Right lung (tissue), 5 donors: ENCODE measurements around the gene NVL. TPM values are rescaled to one million over a fixed set of nuclear protein-coding genes. Genes with fewer than 3 reads are reported as not detected.
A peak's percentile ranks its signal among the peaks of the same experiment; 100 is the strongest.

Experiments
- DNase-seq, 2 donors: peaks; one replicate each; pipeline ENCODE4 v3.0.0-alpha.2; 2013
- polyA plus RNA-seq, 5 donors: library from polyadenylated mRNA; unstranded; fragments of 120-200 nt; gene quantifications; one replicate each; pipeline versions ENCODE4 v1.2.1 to v1.2.3, GENCODE V29; 2013; ENCODE audit warnings: inconsistent platforms in 1 of 5, low replicate concordance in 1 of 5; ENCODE audit not compliant: insufficient read length in 5 of 5, insufficient read depth in 1 of 5

NVL gene
- polyA plus RNA-seq, 5 donors = 36.4 to 47.3 (median 43.1) TPM

DNA sequence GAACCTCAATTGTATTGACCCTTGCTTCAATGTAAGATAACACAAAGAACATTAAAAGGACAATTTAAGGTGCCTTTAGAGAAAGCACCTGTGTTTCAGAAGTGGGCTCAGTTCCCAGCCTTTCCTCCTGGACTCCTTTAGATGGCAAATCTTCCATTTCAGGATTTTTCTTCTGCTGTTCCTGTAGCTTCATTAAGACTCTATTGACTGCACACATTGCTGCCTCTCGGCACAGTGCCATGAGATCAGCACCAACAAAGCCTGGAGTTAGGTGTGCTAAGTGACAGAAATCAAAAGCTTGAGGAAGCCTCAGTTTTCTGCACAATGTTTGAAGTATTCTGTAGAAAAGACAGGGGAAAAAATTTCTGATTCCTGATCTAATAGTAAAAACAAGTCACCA, 40.6 kb downstream of the NVL start:
- no peak for DNase-seq

DNA sequence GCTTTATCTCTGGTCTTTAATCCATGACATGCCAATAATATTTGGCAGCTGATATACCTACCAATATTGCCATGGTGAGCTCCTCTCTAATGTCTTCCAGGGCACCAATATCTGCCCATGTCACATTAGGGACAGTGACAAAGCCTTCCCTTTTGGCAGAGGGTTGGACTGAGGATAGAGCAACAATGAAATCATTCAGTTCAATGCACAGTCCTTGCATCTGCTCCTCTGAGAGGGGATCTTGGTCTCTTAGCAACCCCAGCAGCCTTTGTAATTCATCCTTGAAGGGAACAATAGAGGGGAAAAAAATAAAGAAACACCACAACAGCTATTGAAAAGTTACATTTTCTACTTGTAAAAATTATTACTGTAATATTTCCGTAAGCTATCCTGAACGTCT, 42.3 kb downstream of the NVL start:
- DNase-seq = no peak

DNA sequence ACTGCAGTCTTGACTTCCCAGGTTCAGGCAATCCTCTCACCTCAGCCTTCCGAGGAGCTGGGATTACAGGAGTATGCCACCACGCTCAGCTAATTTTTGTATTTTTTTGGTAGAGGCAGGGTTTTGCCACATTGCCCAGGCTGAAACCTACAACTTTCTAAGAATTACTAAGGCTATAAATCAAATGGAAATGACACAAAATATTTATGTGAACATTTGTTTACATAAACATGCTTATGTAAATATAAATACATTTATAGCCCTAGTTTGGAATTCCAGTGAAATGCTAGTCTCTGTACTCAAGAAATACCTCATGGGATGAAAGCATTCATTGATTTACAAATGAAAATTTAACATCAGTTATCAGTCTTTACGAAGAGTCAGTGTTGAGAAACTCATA, 47.8 kb downstream of the NVL start:
- DNase-seq = no peak

DNA sequence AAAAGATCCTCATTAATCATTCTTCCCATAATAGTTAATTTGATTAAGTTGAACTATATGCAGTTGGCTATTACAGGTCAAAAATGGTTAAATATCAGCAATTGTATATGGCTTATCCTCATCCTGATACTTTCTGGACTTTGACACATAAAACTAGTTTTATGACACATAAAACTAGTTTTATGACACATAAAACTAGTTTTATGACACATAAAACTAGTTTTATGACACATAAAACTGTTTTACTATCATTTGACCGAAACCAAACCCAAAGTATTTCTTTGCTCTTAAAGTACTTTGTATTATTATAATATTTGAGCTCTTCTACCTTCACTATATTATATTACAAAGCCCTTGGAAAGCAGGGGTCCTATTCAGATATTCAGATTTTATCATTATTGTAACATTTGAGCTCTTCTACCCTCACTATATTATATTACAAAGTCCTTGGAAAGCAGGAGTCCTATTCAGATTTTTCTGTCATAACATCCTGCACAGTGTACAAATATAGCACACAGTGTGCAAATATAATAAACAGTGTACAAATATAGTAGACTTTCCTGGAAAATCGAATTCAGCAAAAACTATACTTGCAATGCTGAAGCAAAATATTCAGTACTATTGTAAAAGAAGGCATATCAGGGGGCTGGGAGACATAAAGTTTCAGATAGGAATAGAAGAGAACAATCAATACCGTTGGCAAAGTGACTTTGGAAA, 53.0 kb downstream of the NVL start:
- no peak for DNase-seq

DNA sequence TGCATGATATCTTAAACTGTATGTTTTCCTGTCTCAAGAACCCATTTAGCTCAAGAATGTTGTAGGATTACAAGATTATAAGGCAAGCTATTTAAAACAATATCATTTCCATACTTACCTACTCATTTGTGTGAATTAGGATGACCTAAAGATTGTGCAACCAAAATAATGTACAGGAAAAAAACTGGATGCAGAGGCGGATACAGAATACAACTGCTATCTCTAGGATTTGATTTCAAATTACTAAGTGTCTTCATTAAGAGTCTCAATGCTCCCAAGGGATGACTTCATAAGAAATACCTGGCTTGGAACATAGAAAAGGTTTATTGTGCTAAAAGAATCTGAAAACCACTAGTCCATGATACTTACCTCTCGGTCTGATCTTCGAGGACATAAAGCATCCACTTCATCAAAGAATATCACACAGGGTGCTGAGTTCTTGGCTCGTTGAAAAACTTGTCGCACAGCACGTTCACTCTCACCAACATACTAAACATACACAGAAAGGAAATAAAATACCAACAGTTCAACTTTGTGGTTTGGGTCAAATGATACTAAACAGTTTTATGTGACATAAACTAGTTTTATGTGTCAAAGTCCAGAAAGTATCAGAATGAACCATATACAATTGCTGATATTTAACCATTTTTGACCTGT, 54.9 kb downstream of the NVL start:
- DNase-seq = no peak

DNA sequence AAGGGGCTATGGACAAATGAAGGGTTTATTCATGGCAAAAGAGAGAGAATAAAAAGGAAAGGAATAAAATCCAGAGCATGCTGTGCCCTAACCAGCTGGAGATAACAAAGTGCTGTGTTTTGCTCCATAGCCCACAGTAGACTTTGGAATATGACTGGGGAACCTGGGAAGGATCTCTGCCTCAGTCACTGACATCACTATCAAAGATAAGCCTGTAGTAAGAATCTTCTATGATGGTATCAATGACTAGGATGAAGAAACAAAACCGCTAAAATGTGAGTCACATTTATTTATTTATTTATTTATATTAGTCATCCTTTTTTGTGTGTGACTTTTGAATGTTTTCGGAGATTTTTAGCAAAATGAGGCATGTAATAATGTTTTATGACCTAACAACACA, 56.3 kb downstream of the NVL start:
- no peak for DNase-seq

DNA sequence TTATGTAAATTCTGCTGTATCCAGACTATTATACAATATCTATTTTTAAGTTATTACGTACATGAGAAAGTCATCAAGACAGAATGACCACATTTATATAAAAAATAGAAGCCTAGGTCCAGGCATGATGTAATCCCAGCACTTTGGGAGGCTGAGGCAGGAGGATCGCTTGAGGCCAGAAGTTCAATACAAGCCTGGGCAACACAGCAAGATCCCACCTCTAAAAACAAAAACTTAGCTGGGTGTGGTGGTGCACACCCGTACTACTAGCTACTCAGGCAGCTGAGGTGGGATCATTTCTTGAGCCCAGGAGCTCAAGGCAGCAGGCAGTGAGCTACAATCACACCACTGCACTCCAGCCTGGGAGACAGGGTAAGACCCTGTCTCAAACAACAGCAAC, 58.9 kb downstream of the NVL start:
- DNase-seq = no peak

DNA sequence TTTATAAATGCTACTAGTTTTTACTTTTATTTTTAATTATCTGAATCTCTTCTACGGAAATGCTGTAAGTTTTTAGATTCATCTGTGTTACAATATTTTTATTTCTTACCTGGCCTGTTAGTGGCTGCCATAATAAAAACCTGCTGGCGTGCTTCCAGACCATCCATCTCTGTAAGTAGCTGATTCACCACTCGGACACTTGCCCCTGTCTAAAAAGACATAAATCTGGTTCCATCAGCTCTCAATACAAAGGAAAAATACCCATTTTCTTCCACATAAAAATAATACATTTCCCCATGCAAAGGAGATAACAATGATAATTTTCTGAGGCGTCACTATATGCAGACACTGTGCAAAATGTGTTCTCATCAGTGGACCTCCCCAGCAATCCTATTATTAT, 62.0 kb downstream of the NVL start:
- no peak for DNase-seq

DNA sequence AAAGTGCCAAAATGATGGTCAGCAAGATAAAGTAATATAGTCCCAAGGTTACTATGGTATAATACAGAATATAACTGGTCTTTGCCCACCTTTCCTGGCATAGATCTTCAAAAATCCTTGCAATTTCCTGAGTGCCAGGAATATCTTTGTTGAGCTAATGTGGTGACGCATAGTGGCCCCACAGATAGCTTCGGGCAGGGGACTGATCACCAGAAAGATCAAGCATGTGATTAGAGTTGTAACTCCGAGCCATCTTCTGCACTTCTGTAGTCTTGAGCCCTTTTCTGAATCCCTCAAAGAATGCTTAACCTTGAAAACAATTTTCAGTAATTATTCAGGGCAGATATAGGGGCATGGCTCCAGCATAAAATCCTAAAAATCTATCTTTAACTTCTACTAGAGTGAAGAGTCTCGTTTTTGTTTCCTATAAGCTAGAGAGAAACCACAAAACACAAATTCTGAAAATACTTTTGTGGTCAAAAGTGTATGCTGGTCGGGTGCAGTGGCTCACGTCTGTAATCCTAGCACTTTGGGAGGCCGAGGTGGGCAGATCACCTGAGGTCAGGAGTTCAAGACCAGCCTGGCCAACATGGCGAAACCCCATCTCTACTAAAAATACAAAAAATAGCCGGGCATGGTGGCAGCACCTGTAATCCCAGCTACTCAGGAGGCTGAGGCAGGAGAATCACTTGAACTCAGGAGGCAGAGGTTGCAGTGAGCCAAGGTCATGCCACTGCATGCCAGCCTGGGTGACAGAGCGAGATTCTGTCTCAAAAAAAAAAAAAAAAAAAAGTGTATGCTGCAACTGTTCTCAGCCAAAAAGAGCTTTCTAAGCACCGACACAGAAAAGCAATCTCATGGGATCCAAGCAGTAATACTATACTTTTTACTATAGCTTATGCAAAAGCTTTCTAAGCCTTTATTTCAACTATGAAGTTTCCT, 62.8 kb downstream of the NVL start:
- no peak for DNase-seq

DNA sequence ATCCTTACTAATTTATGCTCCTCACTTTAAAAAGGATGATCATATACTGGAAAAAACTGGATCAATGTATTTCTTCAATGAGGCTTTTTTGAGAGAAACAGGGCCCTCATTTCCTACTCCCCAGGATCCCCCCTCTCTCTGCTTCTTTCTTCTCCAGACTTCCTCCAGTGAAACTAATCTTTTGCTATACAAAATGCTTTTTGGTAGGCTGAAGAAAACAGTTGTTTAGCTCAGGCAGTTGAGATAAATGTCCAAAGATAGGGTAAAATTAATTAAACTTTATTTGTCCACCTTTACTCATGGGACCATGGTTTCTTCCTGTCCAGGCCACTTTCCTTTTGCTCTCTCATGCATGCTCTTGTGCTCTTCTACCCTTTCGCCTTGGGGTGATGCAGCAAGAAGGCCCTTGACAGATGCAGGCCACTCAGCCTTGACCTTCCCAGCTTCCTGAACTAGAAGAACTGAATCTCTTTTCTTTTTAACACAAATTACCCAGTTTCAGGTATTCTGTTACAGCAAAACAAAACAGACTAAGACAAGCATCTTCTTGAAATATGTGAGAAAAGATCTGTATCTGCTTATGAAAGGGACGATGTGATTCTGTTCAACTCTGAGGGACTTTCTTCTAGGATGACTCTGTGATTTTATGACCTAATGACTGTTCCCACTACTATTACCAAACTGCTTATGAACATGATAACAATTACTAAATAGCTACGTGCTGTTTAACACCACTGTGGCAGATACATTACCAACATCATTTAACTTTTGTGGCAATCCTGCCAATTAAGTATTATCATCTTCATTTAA, 63.7 kb downstream of the NVL start:
- no peak for DNase-seq

DNA sequence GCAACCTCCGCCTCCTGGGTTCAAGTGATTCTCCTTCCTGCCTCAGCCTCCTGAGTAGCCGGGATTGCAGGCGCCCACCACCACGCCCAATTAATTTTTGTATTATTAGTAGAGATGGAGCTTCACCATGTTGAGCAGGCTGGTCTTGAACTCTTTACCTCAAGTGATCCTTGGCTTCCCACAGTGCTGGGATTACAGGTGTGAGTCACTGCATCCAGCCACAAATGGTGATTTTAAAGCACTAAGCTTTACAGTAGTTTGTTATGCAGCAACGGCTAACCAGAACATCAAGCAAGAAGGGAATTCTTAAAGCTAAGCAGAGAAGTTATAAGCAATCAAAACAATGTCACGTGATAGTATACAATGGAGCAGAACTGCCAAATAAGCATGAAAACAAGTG, 65.7 kb downstream of the NVL start:
- no peak for DNase-seq

DNA sequence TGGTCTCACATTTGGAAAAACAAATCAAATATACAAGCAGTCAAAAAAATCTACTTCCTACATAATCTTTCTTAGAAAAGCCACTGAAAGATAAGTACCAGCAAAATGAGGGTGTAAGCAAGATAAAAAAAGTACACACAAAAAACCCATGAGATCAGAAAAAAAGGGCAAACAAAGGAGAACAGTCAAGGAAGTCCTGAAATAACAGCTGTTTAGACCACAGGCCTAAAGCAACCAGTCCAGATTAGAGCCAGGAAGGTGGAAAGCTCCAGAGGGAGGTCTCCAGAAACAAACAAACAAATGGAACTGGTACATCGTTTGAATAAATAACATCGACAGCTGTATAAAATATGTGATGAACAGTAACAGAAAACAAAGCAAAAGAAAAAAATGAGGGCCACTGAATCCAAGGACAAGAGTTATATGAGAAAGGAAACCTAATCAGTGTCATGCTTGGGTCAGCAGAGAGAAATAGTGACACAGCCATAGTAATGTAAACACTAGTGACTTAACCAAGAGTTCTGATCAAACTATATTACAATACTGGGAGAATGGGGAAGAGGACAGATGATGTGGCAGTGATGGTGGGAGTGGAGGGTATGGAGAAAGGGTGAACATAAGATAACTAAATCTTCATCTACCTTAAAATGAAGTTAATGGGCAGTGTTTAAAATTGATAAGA, 67.5 kb downstream of the NVL start:
- DNase-seq = no peak

DNA sequence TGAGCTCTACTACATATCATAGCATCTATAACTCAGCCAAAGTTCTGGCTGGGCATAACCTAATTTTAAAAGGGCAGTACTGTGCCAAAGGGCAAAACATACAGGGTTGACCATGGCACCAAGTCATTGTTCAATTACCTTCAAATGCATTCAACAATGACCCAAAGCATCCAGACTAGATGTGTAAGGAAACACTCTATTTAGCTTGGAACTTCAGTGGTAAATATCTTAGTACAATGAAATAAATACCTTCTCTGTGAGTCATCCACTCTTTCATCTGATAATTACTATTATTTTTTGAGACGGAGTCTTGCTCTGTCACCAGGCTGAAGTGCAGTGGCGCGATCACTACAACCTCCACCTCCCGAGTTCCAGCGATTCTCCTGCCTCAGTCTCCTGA, 70.0 kb downstream of the NVL start:
- DNase-seq = no peak

DNA sequence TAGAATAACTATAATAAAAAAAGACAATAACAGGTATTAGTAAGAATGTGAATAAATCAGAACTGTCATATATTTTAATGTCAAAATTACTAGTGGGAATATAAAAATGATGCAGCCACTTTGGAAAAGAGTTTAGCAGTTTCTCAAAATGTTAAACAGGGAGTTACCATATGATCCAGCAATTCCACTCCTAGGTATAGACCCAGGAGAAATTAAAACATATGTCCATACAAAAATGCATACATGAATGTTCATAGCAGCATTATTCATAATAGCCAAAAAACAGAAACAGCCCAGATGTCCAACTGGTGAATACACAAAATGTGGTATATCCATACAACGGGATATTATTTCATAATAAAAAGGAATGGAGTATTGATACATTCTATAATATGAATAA, 71.6 kb downstream of the NVL start:
- no peak for DNase-seq

DNA sequence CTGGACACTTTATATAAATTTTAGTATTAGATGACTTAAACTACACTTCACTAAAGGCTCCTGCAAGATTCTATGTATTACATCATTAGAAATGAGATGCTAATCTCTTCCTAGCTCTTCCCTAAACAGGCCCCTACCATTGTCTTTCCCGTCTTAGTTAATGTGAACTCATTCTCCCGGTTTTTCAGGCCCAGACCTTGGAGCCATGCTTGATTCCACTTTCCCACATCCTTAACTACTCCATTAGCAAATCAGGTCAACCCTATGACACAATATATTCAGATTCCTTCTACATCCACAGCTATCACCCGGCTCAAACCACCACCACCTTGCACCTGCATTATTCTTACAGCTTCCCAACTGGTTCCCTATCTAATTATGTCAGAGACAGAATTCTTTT, 73.3 kb downstream of the NVL start:
- no peak for DNase-seq

DNA sequence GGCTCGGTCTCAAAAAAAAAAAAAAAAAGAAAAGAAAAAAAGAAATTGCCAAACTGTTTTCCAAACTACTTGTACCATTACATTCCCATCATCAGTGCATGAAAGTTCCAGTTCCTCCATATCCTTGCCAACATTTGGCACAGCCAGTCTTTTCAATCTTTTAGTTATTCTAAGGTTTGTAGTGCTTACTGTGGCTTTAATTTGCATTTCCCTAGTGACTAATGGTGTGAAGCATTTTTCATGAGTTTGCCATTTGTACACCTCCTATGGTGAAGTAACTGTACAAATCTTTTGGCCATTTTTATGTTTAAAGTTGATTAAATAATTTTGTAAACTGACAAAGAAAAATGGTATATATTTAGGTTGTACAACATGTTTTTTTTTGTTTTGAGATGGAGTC, 76.3 kb downstream of the NVL start:
- no peak for DNase-seq

DNA sequence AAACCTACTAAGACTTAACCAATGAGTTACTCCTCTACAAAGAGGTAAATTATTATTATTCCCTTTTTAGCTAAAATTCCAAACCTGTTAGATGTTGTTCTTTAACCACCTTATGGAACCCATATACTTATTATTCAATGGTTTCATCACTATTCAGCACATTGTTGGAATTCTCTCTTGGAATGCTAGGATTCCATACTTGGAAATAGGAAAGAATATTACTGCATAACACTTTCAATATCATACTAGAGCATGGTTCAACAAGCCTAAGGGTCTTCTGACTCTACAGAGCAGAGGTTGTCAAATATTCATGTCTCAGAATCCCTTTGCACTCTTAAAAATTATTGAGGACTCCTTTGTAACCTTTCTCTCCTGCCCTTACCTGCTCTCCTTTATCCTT, 77.5 kb downstream of the NVL start:
- no peak for DNase-seq

DNA sequence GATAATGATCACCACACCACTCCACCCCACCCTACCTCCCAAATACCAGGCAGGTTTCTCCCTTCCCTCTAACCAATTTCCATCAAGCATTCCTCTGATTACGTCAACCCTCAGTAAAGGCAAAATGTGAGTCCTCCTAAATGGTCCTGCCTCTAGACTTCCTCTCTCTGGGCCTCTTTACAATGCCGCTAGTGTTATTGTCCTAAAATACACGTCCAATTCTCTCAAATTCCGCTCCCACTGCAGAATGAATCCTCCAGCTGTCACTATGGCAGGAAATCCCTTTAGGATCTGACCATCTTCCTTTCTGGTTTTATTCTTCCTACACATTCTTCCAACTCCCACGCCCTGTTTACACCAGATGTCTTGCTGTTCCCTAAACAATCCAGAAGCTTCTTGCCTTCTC, 78.2 kb downstream of the NVL start:
- DNase-seq = no peak

DNA sequence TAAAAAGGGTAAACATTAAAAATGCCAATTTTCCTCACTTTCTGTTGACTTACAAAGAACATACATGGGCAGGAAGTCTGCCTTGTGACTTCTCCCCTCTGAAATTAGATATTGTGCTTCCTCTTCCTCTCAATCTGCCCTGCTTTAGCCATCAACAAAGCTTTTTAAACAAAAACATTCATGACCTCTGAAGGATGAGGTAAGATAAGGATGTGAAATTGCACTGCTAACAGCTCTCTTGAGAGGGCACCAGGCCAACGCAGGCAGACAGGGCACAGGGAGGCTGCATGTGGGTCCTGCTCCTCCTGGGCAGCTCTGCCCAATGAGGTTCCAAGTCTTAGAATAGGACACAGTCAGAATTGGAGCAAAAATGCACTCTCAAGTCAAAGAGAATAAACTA, 84.8 kb downstream of the NVL start:
- DNase-seq = peak; percentile 25 to 42

DNA sequence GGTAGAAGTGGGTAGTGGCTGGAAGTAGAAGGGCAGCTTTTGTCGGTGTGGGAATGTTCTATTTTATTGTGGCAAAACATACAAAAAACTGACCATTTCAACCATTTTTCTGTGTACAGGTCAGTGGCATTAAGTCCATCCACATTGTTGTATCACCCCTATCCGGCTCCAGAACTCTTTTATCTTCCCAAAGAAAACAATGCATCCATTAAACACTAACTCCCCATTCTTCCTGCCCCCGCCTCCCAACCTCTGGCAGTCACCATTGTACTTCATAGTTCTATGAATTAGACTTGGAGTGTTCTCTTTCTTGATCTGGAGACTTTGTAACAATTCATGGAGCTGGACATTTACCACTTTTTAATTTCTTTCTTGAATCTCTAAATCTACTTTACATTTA, 91.2 kb downstream of the NVL start:
- no peak for DNase-seq

DNA sequence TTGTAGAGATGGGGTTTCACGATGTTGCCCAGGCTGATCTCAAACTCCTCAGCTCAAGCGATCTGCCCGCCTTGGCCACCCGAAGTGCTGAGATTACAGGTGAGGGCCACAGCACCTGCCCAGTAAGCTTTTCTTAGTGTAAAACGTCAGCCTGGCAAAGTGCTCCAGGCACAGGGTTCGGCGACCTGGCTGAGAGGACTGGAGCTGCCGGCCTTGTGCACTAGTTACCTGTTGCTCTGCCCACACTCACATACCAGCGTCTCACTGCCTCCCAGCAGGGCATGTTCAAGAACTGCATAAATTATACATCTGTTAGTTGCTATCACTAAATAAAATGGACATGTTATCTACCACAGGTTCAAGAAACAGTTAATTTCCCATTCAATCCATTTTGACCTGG, 91.8 kb downstream of the NVL start:
- DNase-seq = no peak
